Ovary (tissue), 3 donors: ENCODE results near the gene CAMK2N2.

Experiments
- CTCF ChIP-seq, 3 donors: fragments of 450-650 bp in 2 of 3; fragments of 200-600 bp in 1 of 3; IDR thresholded peaks; one replicate each; pipeline versions ENCODE4 v1.5.1 to v1.8.0; 2016 to 2022; ENCODE audit warnings: antibody characterized with exemption in 3 of 3, mild to moderate bottlenecking in 1 of 3
- EP300 ChIP-seq: sonication (generic); formaldehyde crosslinking; IDR thresholded peaks from one replicate; pipeline ENCODE4 v1.6.1; 2017; ENCODE audit warnings: antibody characterized with exemption
- POLR2A ChIP-seq: fragments of 450-650 bp; IDR thresholded peaks from one replicate; pipeline ENCODE4 v1.6.1; 2017; ENCODE audit warnings: antibody characterized with exemption, mild to moderate bottlenecking, moderate library complexity
- donor health status: DM: no; HTN: no; CAD: no.

GRCh38 chr3:184240384-184241140 lies 20.8 kb downstream of the CAMK2N2 start:
- TF ChIP-seq CTCF (IDR thresholded peaks at IDR 0.05) (no peak), EP300 (no peak), POLR2A (no peak)
